ENCODE measurements around the gene CTPS1. TPM values are rescaled to one million over a fixed set of nuclear protein-coding genes. Genes with fewer than 3 reads are reported as not detected.
A peak's percentile ranks its signal among the peaks of the same experiment; 100 is the strongest.

The CTPS1 gene
- total RNA-seq, 4 donors from 2014 or later, result 26.6 to 38.6 (median 32.7) TPM

- H3K4me1 ChIP-seq, result peaks cover 0 to 13% (median 4%) of the 10 kb centered on the region in 4 donors
- H3K4me3 ChIP-seq, result no peak overlapping the region
- DNase-seq (ENCODE audit: extremely low spot score), result no peak
- TF ChIP-seq POLR2AphosphoS5 (IDR thresholded peaks at IDR 0.05), result no peak
- no peak for TF ChIP-seq EP300 (IDR thresholded peaks at IDR 0.05)
- TF ChIP-seq CTCF (IDR thresholded peaks at IDR 0.05), result no peak
- TF ChIP-seq POLR2A (IDR thresholded peaks at IDR 0.05; ENCODE audit: low read depth), result no peak
- no peak overlapping the region for H3K27ac ChIP-seq (replicated peaks in 1 of 4)
- no peaks in the 10 kb centered on the region for H3K9me3 ChIP-seq
- intact Hi-C loops (cut with DNase I), result no loop called here
- no peaks in the 10 kb centered on the region for H3K27me3 ChIP-seq
- no peaks in the 10 kb centered on the region for H3K36me3 ChIP-seq
- WGBS, result 74% methylated on average over 5 of the region's 5 CpGs
These were observed 42.6 kb upstream of the CTPS1 start for GRCh38 chr1:40936931-40937339.

GRCh38 chr1:40938393-40938792 lies 41.1 kb upstream of the CTPS1 start:
- no peak for DNase-seq (ENCODE audit: extremely low spot score)
- H3K9me3 ChIP-seq, result no peaks in the 10 kb centered on the region
- WGBS, result 91% methylated on average over 6 of the region's 6 CpGs
- H3K4me1 ChIP-seq, result peaks cover 0 to 13% (median 4%) of the 10 kb centered on the region in 4 donors
- no peaks in the 10 kb centered on the region for H3K36me3 ChIP-seq
- intact Hi-C loops (cut with DNase I), result no loop called here
- no peaks in the 10 kb centered on the region for H3K27me3 ChIP-seq
- TF ChIP-seq EP300 (IDR thresholded peaks at IDR 0.05) (no peak), POLR2AphosphoS5 (IDR thresholded peaks at IDR 0.05) (no peak), CTCF (IDR thresholded peaks at IDR 0.05) (no peak), POLR2A (IDR thresholded peaks at IDR 0.05; ENCODE audit: low read depth) (no peak)
- H3K4me3 ChIP-seq, result no peak overlapping the region
- no peak overlapping the region for H3K27ac ChIP-seq (replicated peaks in 1 of 4)

- Histone ChIP-seq H3K27ac (replicated peaks in 1 of 4) (peak overlapping the region in 3 of 4 donors; percentile 7 to 60 (median 51)), H3K27me3 (no peaks in the 10 kb centered on the region), H3K9me3 (no peaks in the 10 kb centered on the region), H3K36me3 (no peaks in the 10 kb centered on the region), H3K4me1 (peaks cover 5 to 23% (median 14%) of the 10 kb centered on the region in 4 donors), H3K4me3 (no peak overlapping the region)
- intact Hi-C loops (cut with DNase I), result no loop called here
- no peak for DNase-seq (ENCODE audit: extremely low spot score)
- WGBS, result 71% methylated on average over 12 of the region's 12 CpGs
- TF ChIP-seq CTCF (IDR thresholded peaks at IDR 0.05) (no peak), EP300 (IDR thresholded peaks at IDR 0.05) (no peak), POLR2A (IDR thresholded peaks at IDR 0.05; ENCODE audit: low read depth) (no peak), POLR2AphosphoS5 (IDR thresholded peaks at IDR 0.05) (no peak)
These were observed 40.0 kb upstream of the CTPS1 start for GRCh38 chr1:40939320-40940059.

- Histone ChIP-seq H3K27ac (replicated peaks in 1 of 4) (peak overlapping the region; percentile 72 to 84 (median 78)), H3K36me3 (no peaks in the 10 kb centered on the region), H3K4me3 (peak overlapping the region in 1 of 4 donors; percentile 6), H3K4me1 (peaks cover 5 to 46% (median 32%) of the 10 kb centered on the region in 4 donors), H3K9me3 (no peaks in the 10 kb centered on the region), H3K27me3 (no peaks in the 10 kb centered on the region)
- TF ChIP-seq POLR2AphosphoS5 (IDR thresholded peaks at IDR 0.05), result peak; percentile 24 to 42
- TF ChIP-seq CTCF (IDR thresholded peaks at IDR 0.05), result no peak
- no peak for TF ChIP-seq EP300 (IDR thresholded peaks at IDR 0.05)
- no peak for TF ChIP-seq POLR2A (IDR thresholded peaks at IDR 0.05; ENCODE audit: low read depth)
- no peak for DNase-seq (ENCODE audit: extremely low spot score)
- intact Hi-C loops (cut with DNase I), result no loop called here
- 52% methylated on average over 7 of the region's 7 CpGs for WGBS
These were observed 35.2 kb upstream of the CTPS1 start for GRCh38 chr1:40944326-40944725.
